ENCODE measurements around the gene WDR20. TPM values are rescaled to one million over a fixed set of nuclear protein-coding genes. Genes with fewer than 3 reads are reported as not detected.

Gene WDR20
- total and polyA plus RNA-seq, 2 of the 8 experiments (the other 6 are each of a cell fraction or from before 2014, with no cell fraction given) = 11.2 to 26.7 TPM

DNA sequence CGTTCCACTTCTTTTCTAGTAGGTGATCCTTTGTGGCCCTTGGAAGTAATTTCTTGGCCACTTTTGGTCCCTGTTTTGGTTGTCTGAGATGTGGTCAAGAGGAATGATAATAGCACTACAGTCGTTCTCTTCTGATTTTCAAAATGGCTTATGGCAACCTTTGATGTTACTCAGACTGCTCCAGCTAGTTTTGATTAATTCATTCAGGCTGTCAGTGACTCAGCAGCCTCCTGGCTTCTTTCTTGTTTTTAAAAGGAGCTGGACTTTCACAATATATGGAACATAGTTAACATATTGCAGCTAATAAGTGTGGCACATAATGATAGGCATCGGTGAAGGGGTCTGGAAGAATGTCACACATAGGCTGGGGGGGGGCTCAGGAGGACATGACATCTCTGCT is 47.3 kb downstream of the WDR20 start:
- peaks cover 14% of the 10 kb centered on the region for H3K79me1 ChIP-seq (ENCODE audit: low read depth, low read length)
- H2BK20ac ChIP-seq (ENCODE audit: low read length) = no peak overlapping the region
- H4K5ac ChIP-seq (ENCODE audit: insufficient read length, low read depth, low read length) = no peak overlapping the region
- DNase-seq (ENCODE audit: low read depth in 1 of 2, low spot score in 2 of 2) (no peak), FAIRE-seq (no peak)
- peaks cover 0 to 5% of the 10 kb centered on the region in 2 experiments for H4K20me1 ChIP-seq (replicated peaks in 1 of 2; ENCODE audit: control insufficient read depth in 1 of 2, insufficient read depth in 2 of 2, low read length in 2 of 2)
- POLR2A ChIA-PET (ENCODE audit: partially characterized antibody) = interaction anchor here (1.2 kb wide), 1 partner anchor 13 kb away, joined by 4 read pairs; no protein-coding TSS in a partner anchor
- H3K36me3 ChIP-seq (ENCODE audit: control insufficient read depth in 2 of 4, insufficient read depth in 4 of 4, low read length in 3 of 4) = no peaks in the 10 kb centered on the region
- no peak overlapping the region for H4K91ac ChIP-seq (replicated peaks; ENCODE audit: insufficient read length, low read length)
- CTCF ChIA-PET (ENCODE audit: partially characterized antibody) = interaction anchor here (0.7 to 1.7 kb wide), 4 partner anchors 16 to 91 kb away, joined by 3 to 7 read pairs (median 4); no protein-coding TSS in a partner anchor
- H3K79me2 ChIP-seq (ENCODE audit: control insufficient read depth in 1 of 2, insufficient read depth in 2 of 2, low read length in 2 of 2) = peaks cover 0 to 82% of the 10 kb centered on the region in 2 experiments; a peak in 2 of 4 replicates
- H3K27ac ChIP-seq (ENCODE audit: low read depth, low read length) = no peak overlapping the region
- no peak overlapping the region for H2AFZ ChIP-seq (ENCODE audit: low read length)
- H3K23me2 ChIP-seq (ENCODE audit: low read depth, low read length) = no peaks in the 10 kb centered on the region
- H3K4me3 ChIP-seq (ENCODE audit: extremely low read depth in 1 of 4, insufficient read depth in 2 of 4, low read depth in 3 of 4, low read length in 4 of 4) = no peak overlapping the region
- H3K56ac ChIP-seq (replicated peaks; ENCODE audit: insufficient read length, low read depth, low read length) = no peak overlapping the region
- peaks cover 0 to 3% (median 2%) of the 10 kb centered on the region in 4 experiments; a peak in 3 of 7 replicates for H3K4me1 ChIP-seq (replicated peaks in 1 of 4; ENCODE audit: control insufficient read depth in 3 of 4, insufficient read depth in 4 of 4, low read length in 3 of 4)
- no peak overlapping the region for H3K18ac ChIP-seq (ENCODE audit: extremely low read depth, low read length)
- H3K4me2 ChIP-seq (ENCODE audit: insufficient read depth in 1 of 2, low read depth in 2 of 2, low read length in 2 of 2) = no peak overlapping the region
- H4K8ac ChIP-seq (ENCODE audit: extremely low read depth, insufficient read depth, low read length) = no peak overlapping the region
- no peak overlapping the region for H2BK5ac ChIP-seq (ENCODE audit: low read depth, low read length)
- no peak overlapping the region for H2BK120ac ChIP-seq (replicated peaks; ENCODE audit: low read depth, low read length)
- H3K4ac ChIP-seq (replicated peaks; ENCODE audit: insufficient read length, low read depth, low read length) = no peak overlapping the region
- H2BK12ac ChIP-seq (ENCODE audit: low read depth, low read length) = no peak overlapping the region
- no peak overlapping the region for H3K9ac ChIP-seq (replicated peaks in 1 of 4; ENCODE audit: extremely low read depth in 1 of 4, low read depth in 3 of 4, low read length in 3 of 4)
- no peak overlapping the region for H2BK15ac ChIP-seq (ENCODE audit: low read length)
- no peak overlapping the region for H3K14ac ChIP-seq (ENCODE audit: insufficient read length)
- H3K9me3 ChIP-seq (ENCODE audit: insufficient read depth in 2 of 2, low read depth in 1 of 2, low read length in 1 of 2) = no peaks in the 10 kb centered on the region
- H3K23ac ChIP-seq (ENCODE audit: insufficient read length) = no peak overlapping the region
- H3K27me3 ChIP-seq (replicated peaks in 1 of 4; ENCODE audit: control insufficient read depth in 3 of 4, extremely low read depth in 1 of 4, insufficient read depth in 3 of 4, low read length in 3 of 4) = no peaks in the 10 kb centered on the region
- WGBS, 2 experiments (ENCODE audit: extremely low coverage in 1 of 2, insufficient coverage in 1 of 2, insufficient read length in 1 of 2, insufficient replicate concordance in 2 of 2, low coverage in 1 of 2, low lambda C conversion rate in 2 of 2, missing lambda C conversion rate in 1 of 2) = 92% methylated on average over 3 of the region's 3 CpGs; no CpG with 5 or more reads in 1 of the 2 experiments
- H2AK5ac ChIP-seq (ENCODE audit: low read depth, low read length) = no peak overlapping the region
- no peak for TF ChIP-seq SIX5 (IDR thresholded peaks at IDR 0.05; ENCODE audit: low read depth, low read length)
- TF ChIP-seq CTBP2 (IDR thresholded peaks at IDR 0.05; ENCODE audit: borderline replicate concordance, insufficient read depth, insufficient read length, low read length) = no peak
- no peak for TF ChIP-seq POU5F1 (IDR thresholded peaks at IDR 0.05; ENCODE audit: low read depth, low read length)
- no peak for TF ChIP-seq TEAD4 (IDR thresholded peaks at IDR 0.05; ENCODE audit: low read depth, low read length)
- no peak for TF ChIP-seq TBP (IDR thresholded peaks at IDR 0.05; ENCODE audit: low read depth, low read length)
- TF ChIP-seq TCF12 (IDR thresholded peaks at IDR 0.05; ENCODE audit: low read depth, low read length) = no peak
- no peak for TF ChIP-seq BACH1 (IDR thresholded peaks at IDR 0.05; ENCODE audit: low read length)
- TF ChIP-seq SRF (IDR thresholded peaks at IDR 0.05; ENCODE audit: low read depth, low read length) = no peak
- TF ChIP-seq JUND (IDR thresholded peaks at IDR 0.05; ENCODE audit: low read length) = no peak
- TF ChIP-seq EP300 (IDR thresholded peaks at IDR 0.05; ENCODE audit: borderline replicate concordance in 1 of 2, low read depth in 2 of 2, low read length in 2 of 2) = no peak
- TF ChIP-seq, protein P1, sequence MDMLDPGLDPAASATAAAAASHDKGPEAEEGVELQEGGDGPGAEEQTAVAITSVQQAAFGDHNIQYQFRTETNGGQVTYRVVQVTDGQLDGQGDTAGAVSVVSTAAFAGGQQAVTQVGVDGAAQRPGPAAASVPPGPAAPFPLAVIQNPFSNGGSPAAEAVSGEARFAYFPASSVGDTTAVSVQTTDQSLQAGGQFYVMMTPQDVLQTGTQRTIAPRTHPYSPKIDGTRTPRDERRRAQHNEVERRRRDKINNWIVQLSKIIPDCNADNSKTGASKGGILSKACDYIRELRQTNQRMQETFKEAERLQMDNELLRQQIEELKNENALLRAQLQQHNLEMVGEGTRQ (IDR thresholded peaks at IDR 0.05; ENCODE audit: low read length) = no peak
- TF ChIP-seq SUZ12 (IDR thresholded peaks at IDR 0.05; ENCODE audit: low read length) = no peak
- TF ChIP-seq CHD1 (IDR thresholded peaks at IDR 0.05; ENCODE audit: low read depth, low read length) = no peak
